Esophagus squamous epithelium (tissue), 4 donors: ENCODE measurements around the gene MLLT3.

Source experiments
- CTCF ChIP-seq, 6 experiments: fragments of 450-650 bp in 4 of 6; fragments of 200-600 bp in 2 of 6; sonication (generic) in 2 of 6; IDR thresholded peaks; one replicate each; pipeline ENCODE4 v1.5.1; 2016 to 2019; ENCODE audit warnings: antibody characterized with exemption in 6 of 6, mild to moderate bottlenecking in 4 of 6, moderate library complexity in 4 of 6
- POLR2A ChIP-seq, 4 donors: fragments of 450-650 bp; IDR thresholded peaks; one replicate each; pipeline ENCODE4 v1.6.1; 2017; ENCODE audit warnings: antibody characterized with exemption in 4 of 4, mild to moderate bottlenecking in 4 of 4, moderate library complexity in 3 of 4

DNA sequence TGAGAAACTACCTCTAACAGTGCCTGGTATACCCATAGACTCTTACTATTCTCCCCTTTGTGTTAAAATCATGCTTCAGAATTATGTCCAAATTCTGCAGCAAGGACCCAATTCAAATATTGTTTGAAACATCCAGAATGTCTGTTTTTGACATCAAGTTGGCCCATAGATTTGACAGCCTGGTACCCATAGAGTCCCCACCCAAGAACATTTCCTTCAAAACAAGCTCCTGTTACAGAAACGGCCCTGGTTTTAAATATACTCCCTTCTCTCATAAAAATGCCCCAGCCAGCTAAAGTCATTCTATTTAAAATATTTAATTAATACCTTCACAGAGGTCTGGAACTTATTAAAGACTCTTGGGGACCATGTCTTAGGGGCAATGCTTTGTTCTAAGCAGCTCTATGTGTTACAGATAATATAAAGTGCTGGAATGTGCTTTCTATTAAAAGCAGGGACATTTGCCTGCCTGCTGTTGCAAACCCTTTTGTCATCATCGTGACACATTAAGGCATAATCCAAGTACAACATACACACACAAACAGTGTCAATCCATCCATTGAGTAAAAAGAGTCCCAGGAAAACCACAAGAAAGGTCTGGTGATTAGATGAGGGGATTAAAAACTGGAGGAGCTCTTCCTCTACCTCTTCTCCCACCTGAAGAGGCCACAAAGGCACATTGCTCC, 321.7 kb downstream of the MLLT3 start:
- TF ChIP-seq CTCF (IDR thresholded peaks at IDR 0.05) = no peak
- TF ChIP-seq POLR2A (IDR thresholded peaks at IDR 0.05) = no peak
